Neutrophil (primary cell): ENCODE results near the gene CLIP4.

ENCODE experiments used
- H3K27ac ChIP-seq: fragments of 200-600 bp; sonication (generic); 2 replicates; pipeline ENCODE4 v1.5.1; 2016; ENCODE audit warnings: mild to moderate bottlenecking, moderate library complexity
- H3K27me3 ChIP-seq: fragments of 200-600 bp; sonication (generic); 2 replicates; pipeline ENCODE4 v1.6.0; 2016; ENCODE audit warnings: mild to moderate bottlenecking
- H3K36me3 ChIP-seq: fragments of 200-600 bp; sonication (generic); 2 replicates; pipeline ENCODE4 v1.5.1; 2017
- H3K4me1 ChIP-seq, 2 experiments: fragments of 200-600 bp in 1 of 2; sonication (generic) in 1 of 2; 1 replicate in 1 of 2; 2 replicates in 1 of 2; pipeline versions ENCODE4 v1.5.1 to v1.6.1; 2013 to 2016; ENCODE audit warnings: low read depth in 1 of 2, low read length in 1 of 2, mild to moderate bottlenecking in 1 of 2, moderate library complexity in 1 of 2; ENCODE audit not compliant: control insufficient read depth in 1 of 2, insufficient read depth in 1 of 2
- H3K4me3 ChIP-seq, 2 experiments: fragments of 200-600 bp in 1 of 2; sonication (generic) in 1 of 2; 1 replicate in 1 of 2; 2 replicates in 1 of 2; pipeline ENCODE4 v1.5.1; 2013 to 2016; ENCODE audit warnings: low read depth in 1 of 2, low read length in 1 of 2, mild to moderate bottlenecking in 1 of 2, moderate library complexity in 1 of 2
- H3K9me3 ChIP-seq: fragments of 200-600 bp; sonication (generic); 2 replicates; pipeline ENCODE4 v1.5.1; 2016
- TF ChIP-seq, protein P1 (sequence below): fragments of 200-600 bp; sonication (generic); IDR thresholded peaks from 2 replicates; pipeline ENCODE4 v1.5.1; 2016; ENCODE audit warnings: antibody characterized with exemption

The CLIP4 gene

DNA sequence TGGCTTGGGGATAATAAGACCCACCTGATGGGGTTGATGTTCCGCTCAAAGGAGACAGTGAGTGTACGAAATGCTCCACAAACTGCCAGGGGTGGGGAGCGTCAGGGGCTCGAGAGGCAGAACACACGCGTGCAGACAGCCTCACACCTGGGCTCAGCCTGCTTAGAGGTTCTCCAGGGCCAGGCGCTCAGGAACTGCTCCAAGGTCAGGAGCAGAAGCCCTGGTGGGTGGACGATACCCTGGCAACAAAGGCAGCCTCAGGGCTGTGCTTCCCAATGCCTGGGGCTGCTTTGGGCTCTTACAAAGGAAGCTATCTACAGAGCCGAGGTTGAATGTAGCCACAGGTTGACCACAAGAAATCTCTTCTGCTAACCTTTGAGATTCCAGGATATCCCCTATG lies 114.4 kb downstream of the CLIP4 start:
- Histone ChIP-seq H3K4me1 (no peaks in the 10 kb centered on the region), H3K36me3 (no peaks in the 10 kb centered on the region), H3K4me3 (no peak overlapping the region), H3K27ac (no peak overlapping the region), H3K27me3 (peaks cover 31% of the 10 kb centered on the region), H3K9me3 (no peaks in the 10 kb centered on the region)
- TF ChIP-seq, protein P1, sequence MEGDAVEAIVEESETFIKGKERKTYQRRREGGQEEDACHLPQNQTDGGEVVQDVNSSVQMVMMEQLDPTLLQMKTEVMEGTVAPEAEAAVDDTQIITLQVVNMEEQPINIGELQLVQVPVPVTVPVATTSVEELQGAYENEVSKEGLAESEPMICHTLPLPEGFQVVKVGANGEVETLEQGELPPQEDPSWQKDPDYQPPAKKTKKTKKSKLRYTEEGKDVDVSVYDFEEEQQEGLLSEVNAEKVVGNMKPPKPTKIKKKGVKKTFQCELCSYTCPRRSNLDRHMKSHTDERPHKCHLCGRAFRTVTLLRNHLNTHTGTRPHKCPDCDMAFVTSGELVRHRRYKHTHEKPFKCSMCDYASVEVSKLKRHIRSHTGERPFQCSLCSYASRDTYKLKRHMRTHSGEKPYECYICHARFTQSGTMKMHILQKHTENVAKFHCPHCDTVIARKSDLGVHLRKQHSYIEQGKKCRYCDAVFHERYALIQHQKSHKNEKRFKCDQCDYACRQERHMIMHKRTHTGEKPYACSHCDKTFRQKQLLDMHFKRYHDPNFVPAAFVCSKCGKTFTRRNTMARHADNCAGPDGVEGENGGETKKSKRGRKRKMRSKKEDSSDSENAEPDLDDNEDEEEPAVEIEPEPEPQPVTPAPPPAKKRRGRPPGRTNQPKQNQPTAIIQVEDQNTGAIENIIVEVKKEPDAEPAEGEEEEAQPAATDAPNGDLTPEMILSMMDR = no peak

DNA sequence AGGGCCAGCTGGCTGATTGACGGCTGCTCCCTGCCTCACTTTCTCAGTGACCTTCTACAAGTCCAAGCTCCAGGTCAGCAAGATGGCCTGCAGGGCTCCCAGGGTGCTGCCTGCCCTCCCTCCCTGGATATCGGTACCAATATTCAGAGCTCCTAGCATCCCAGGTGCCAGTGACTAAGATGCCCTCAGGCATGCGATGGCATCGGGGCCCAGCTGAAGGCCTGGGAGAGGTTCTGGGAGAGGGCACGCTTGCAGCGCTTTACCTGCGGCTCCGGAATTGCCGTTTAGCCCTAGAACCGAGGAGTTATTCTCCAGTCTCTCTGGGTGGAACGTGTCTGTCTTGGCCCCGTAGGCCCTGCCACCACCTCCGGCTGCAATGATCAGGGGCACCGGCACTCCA lies 116.8 kb downstream of the CLIP4 start:
- H3K9me3 ChIP-seq = no peaks in the 10 kb centered on the region
- H3K27ac ChIP-seq = no peak overlapping the region
- TF ChIP-seq, protein P1 = no peak
- H3K27me3 ChIP-seq = peaks cover 18% of the 10 kb centered on the region
- H3K4me1 ChIP-seq = no peaks in the 10 kb centered on the region
- no peaks in the 10 kb centered on the region for H3K36me3 ChIP-seq
- H3K4me3 ChIP-seq = no peak overlapping the region

DNA sequence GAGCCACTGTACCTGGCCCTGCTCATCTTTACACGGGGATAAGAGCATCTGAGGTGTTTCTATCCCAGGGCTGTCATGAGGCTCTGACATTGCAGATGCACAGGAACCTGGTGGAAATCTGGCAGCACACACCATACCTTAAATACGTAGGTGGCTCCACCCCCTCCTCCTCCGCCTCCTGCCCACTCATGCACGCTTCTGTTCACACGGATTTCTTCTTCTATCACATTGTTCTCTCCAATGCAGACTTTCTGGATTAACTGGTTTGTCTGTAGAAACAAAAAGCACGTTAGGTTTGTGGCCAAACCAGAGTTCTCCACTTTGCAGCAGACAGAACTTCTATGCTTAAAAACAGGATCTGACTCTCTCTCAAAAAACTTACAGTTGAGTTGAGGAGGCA lies 118.2 kb downstream of the CLIP4 start:
- Histone ChIP-seq H3K36me3 (no peaks in the 10 kb centered on the region), H3K4me3 (no peak overlapping the region), H3K9me3 (no peaks in the 10 kb centered on the region), H3K27me3 (peaks cover 12% of the 10 kb centered on the region), H3K4me1 (no peaks in the 10 kb centered on the region), H3K27ac (no peak overlapping the region)
- TF ChIP-seq, protein P1 = no peak

DNA sequence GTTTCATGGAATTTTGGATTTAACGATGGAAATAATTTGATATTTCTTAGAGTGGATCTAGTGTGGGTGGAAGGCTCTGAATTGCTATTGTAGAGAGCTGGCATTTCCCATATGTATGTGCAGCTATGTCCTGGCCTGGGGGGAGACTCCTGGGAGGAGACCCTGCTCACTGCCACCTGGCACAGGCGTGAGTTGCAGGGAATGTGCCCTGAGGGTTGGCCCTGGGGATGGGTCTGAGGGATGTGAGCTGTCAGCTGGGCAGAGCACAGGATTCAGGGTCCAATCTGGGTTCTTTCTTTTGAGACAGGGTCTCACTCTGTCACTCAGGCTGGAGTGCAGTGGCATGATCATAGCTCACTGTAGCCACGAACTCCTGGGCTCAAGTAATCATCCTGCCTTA lies 120.2 kb downstream of the CLIP4 start:
- no peak overlapping the region for H3K4me3 ChIP-seq
- no peaks in the 10 kb centered on the region for H3K36me3 ChIP-seq
- no peaks in the 10 kb centered on the region for H3K4me1 ChIP-seq
- H3K27ac ChIP-seq = no peak overlapping the region
- H3K9me3 ChIP-seq = no peaks in the 10 kb centered on the region
- TF ChIP-seq, protein P1 = no peak
- peaks cover 12% of the 10 kb centered on the region for H3K27me3 ChIP-seq

DNA sequence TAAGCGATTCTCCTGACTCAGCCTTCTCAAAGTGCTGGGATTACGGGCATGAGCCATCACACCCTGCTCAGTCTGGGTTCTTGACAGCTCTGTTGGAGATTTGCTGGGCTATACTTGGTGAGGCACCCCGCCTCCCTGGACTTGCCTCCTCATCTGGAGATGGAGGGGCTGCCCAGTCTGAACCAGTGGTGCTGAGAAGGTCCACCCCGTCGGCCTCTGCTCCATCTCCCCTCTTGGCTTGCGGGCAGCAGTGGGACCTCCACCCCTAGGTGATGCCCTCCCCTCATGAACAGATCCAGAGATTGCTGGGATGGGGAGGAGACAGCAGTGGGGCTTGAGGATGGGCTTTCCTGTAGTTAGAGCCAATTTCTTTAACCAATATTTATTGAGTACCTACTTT lies 120.9 kb downstream of the CLIP4 start:
- H3K4me3 ChIP-seq = no peak overlapping the region
- TF ChIP-seq, protein P1 = no peak
- H3K9me3 ChIP-seq = no peaks in the 10 kb centered on the region
- H3K36me3 ChIP-seq = no peaks in the 10 kb centered on the region
- no peak overlapping the region for H3K27ac ChIP-seq
- H3K27me3 ChIP-seq = peaks cover 12% of the 10 kb centered on the region
- H3K4me1 ChIP-seq = no peaks in the 10 kb centered on the region

DNA sequence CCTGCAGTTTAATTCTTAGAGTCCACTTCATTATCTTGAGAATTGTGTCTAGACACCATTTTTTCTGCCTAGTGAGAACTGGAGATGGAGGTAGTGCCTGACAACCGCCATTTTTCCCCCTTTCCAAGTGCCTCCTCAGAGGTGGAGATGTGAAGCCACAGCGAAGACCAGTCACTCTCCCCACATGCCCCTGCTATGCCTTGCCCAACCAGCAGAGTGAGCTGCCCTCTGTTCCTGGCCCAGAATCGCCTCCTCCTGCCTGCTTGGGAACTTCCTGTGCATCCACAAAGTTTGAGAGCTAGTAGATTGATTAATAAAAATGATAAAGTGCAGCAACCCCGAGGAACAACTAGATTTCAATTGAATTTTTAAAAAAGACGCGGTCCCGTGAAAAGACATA lies 123.3 kb downstream of the CLIP4 start:
- Histone ChIP-seq H3K4me3 (no peak overlapping the region), H3K36me3 (no peaks in the 10 kb centered on the region), H3K27ac (no peak overlapping the region), H3K9me3 (no peaks in the 10 kb centered on the region), H3K4me1 (no peaks in the 10 kb centered on the region), H3K27me3 (no peaks in the 10 kb centered on the region)
- TF ChIP-seq, protein P1 = no peak
